ENCODE data around the gene MED12L.
"Not testable (repeated sequence)": the region's sequence is repeated elsewhere in the genome, so short reads cannot be mapped to it uniquely, and the experiment has no call there.

The MED12L gene

DNA sequence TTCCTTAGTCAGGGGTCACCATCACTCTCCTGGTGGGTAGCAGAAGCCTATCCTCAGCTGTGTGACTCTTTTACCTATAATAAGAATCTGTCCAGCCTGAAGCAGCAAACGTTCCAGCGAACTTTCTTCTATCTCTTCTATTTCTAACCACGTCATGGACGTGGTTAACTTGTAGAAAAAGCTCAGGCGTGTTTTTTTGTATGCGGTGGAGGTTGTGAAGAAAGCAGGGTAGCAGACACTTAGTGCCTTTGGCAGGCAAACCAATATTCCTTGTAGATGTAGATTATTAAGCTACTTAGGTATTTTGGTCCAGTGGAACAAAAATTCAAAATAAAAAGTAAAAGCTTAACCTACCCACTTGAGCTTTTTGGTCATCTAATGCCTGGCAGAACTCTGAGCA is 149.4 kb downstream of the MED12L start:
- no peak overlapping the region for H3K4me3 ChIP-seq (ENCODE audit: low read depth, low read length)
- no peak for DNase-seq (ENCODE audit: low read depth)
- TF ChIP-seq, protein P1, sequence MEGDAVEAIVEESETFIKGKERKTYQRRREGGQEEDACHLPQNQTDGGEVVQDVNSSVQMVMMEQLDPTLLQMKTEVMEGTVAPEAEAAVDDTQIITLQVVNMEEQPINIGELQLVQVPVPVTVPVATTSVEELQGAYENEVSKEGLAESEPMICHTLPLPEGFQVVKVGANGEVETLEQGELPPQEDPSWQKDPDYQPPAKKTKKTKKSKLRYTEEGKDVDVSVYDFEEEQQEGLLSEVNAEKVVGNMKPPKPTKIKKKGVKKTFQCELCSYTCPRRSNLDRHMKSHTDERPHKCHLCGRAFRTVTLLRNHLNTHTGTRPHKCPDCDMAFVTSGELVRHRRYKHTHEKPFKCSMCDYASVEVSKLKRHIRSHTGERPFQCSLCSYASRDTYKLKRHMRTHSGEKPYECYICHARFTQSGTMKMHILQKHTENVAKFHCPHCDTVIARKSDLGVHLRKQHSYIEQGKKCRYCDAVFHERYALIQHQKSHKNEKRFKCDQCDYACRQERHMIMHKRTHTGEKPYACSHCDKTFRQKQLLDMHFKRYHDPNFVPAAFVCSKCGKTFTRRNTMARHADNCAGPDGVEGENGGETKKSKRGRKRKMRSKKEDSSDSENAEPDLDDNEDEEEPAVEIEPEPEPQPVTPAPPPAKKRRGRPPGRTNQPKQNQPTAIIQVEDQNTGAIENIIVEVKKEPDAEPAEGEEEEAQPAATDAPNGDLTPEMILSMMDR (IDR thresholded peaks at IDR 0.05; ENCODE audit: control insufficient read depth, extremely low read depth, insufficient read depth) = no peak

DNA sequence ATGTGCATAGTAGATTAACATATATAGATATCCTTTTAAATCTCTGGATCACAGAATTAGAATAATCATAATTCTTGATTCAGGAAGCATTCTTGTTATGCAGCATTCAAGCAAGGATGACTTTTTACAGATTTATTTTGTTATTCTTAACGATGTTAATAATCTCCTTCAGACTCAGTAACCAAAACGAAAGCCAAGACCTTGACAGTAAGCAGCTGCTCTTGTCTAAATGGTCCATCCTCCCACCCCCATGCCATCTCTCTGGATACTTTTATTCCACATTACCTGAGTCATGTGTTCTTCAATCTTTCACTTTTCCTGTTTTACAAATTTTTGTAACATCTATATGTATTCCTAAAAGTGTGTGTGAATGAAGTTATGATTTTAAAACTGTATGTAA is 150.9 kb downstream of the MED12L start:
- no peak for DNase-seq (ENCODE audit: low read depth)
- no peak overlapping the region for H3K4me3 ChIP-seq (ENCODE audit: low read depth, low read length)
- TF ChIP-seq, protein P1 (IDR thresholded peaks at IDR 0.05; ENCODE audit: control insufficient read depth, extremely low read depth, insufficient read depth) = no peak

DNA sequence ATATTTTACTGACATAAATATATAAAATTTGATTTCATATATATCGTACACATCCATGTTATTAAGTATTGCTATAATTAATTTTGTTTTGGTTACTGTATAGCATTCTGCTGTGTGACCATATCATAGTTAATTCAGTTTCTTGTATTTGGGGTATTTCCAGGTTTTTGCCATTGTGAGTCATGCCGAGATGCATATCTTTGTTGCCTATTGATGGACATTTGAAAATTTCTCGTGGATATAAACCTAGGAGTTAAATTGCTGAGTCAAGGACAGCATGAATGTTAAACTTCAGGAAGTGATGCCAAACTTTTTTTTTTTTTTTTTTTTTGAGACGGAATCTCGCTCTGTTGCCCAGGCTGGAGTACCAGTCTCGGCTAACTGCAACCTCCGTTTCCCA is 151.3 kb downstream of the MED12L start:
- TF ChIP-seq, protein P1 (IDR thresholded peaks at IDR 0.05; ENCODE audit: control insufficient read depth, extremely low read depth, insufficient read depth) = no peak
- no peak for DNase-seq (ENCODE audit: low read depth)
- H3K4me3 ChIP-seq (ENCODE audit: low read depth, low read length) = no peak overlapping the region

DNA sequence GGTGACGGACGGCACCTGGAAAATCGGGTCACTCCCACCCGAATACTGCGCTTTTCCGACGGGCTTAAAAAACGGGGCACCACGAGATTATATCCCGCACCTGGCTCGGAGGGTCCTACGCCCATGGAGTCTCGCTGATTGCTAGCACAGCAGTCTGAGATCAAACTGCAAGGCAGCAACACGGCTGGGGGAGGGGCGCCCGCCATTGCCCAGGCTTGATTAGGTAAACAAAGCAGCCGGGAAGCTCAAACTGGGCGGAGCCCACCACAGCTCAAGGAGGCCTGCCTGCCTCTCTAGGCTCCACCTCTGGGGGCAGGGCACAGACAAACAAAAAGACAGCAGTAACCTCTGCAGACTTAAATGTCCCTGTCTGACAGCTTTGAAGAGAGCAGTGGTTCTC is 156.5 kb downstream of the MED12L start:
- not testable (repeated sequence) for DNase-seq (ENCODE audit: low read depth); H3K4me3 ChIP-seq (ENCODE audit: low read depth, low read length)

DNA sequence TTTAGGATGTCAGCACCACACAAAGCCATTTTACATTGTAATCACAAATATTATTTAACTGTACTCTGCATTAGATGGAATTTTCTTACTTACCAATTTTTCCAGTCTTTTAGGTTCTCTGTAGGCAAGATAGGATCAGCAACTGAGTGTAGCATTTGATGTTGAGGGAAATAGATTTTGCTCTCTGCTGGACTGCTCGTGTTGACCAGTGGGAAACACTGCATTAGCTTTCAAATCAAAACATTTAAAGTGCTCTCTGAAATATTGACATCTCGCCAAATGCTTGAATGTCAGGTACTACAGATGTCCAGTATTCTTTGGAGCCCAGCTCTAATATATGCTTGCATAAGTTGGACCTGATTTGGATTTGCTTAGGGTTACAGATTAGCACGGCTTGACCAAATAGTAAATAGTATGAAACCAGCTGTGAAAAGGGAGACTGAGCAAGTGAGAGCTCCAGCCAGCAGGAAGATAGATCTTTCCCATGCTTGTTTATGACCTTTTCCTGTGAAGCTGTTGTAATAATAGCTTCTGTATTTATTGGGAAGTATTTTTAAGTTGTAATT is 163.4 kb downstream of the MED12L start:
- no peak overlapping the region for H3K4me3 ChIP-seq (ENCODE audit: low read depth, low read length)
- no peak for DNase-seq (ENCODE audit: low read depth)
- TF ChIP-seq, protein P1 (IDR thresholded peaks at IDR 0.05; ENCODE audit: control insufficient read depth, extremely low read depth, insufficient read depth) = no peak

DNA sequence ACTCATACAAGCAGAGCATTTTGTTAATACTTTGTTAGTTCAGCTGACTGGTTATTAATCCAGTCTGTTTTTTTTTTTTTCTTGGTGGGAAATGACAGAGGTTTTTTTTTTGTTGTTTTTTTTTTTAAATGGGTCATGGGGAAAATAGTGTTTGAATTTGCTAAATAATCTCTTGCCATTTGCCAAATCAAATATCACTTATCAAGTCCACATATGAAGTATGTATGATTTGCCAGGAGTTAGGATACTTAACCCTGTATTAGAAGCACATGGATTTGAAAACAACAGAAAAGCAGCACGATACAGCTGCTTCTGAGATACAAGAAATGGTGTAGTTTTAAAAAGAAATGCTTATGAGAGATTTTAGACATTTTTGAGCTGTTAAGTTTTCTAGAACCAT is 171.3 kb downstream of the MED12L start:
- no peak for DNase-seq (ENCODE audit: low read depth)
- H3K4me3 ChIP-seq (ENCODE audit: low read depth, low read length) = no peak overlapping the region
- TF ChIP-seq, protein P1 (IDR thresholded peaks at IDR 0.05; ENCODE audit: control insufficient read depth, extremely low read depth, insufficient read depth) = no peak

DNA sequence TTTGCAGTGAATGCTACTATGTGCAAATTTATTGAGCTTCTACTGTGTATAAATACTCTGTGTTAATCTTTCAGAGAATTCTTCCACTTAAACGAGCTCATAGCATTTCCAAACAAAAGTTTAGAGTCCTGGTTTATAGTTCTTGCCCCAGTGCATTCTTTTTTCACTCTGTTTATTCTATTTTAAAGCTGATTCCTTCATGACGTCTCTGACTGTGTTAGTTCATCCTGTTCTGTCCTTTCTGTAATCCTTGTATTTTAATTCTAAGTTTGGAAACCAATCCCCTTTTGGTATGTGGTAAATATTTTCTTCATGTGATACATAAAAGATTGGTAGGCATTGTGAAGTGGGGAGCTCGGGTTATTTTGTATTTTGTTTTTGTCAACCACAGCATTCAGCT is 174.2 kb downstream of the MED12L start:
- no peak overlapping the region for H3K4me3 ChIP-seq (ENCODE audit: low read depth, low read length)
- TF ChIP-seq, protein P1 (IDR thresholded peaks at IDR 0.05; ENCODE audit: control insufficient read depth, extremely low read depth, insufficient read depth) = no peak
- DNase-seq (ENCODE audit: low read depth) = no peak

Data from LNCaP clone FGC (cell line).